Body of pancreas (tissue), 4 donors: ENCODE data around the gene TACC2.

Experiments
- POLR2A ChIP-seq, 3 donors: fragments of 450-650 bp; IDR thresholded peaks; one replicate each; pipeline ENCODE4 v1.6.1; 2016; ENCODE audit warnings: antibody characterized with exemption in 3 of 3, mild to moderate bottlenecking in 2 of 3
- TF ChIP-seq, protein P1 (sequence below), 7 experiments: fragments of 450-650 bp in 4 of 7; fragments of 200-600 bp in 3 of 7; sonication (generic) in 3 of 7; IDR thresholded peaks; one replicate each; pipeline ENCODE4 v1.5.1; 2016 to 2019; ENCODE audit warnings: antibody characterized with exemption in 7 of 7

- TF ChIP-seq POLR2A (IDR thresholded peaks at IDR 0.05): no peak
- TF ChIP-seq, protein P1, sequence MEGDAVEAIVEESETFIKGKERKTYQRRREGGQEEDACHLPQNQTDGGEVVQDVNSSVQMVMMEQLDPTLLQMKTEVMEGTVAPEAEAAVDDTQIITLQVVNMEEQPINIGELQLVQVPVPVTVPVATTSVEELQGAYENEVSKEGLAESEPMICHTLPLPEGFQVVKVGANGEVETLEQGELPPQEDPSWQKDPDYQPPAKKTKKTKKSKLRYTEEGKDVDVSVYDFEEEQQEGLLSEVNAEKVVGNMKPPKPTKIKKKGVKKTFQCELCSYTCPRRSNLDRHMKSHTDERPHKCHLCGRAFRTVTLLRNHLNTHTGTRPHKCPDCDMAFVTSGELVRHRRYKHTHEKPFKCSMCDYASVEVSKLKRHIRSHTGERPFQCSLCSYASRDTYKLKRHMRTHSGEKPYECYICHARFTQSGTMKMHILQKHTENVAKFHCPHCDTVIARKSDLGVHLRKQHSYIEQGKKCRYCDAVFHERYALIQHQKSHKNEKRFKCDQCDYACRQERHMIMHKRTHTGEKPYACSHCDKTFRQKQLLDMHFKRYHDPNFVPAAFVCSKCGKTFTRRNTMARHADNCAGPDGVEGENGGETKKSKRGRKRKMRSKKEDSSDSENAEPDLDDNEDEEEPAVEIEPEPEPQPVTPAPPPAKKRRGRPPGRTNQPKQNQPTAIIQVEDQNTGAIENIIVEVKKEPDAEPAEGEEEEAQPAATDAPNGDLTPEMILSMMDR (IDR thresholded peaks at IDR 0.05): no peak
These were observed 184.9 kb downstream of the TACC2 start for GRCh38 chr10:122173766-122174435.
